Adrenal gland (tissue), 5 donors: ENCODE data around the gene THADA.

Experiments
- CTCF ChIP-seq, 6 experiments: fragments of 450-650 bp in 4 of 6; fragments of 200-600 bp in 2 of 6; sonication (generic) in 1 of 6; IDR thresholded peaks; 1 replicate in 5 of 6; 2 replicates in 1 of 6; pipeline versions ENCODE4 v1.5.1 to v1.8.0; 2016 to 2021; ENCODE audit warnings: antibody characterized with exemption in 6 of 6, mild to moderate bottlenecking in 2 of 6, moderate library complexity in 1 of 6
- POLR2A ChIP-seq, 2 donors: fragments of 450-650 bp; IDR thresholded peaks; one replicate each; pipeline ENCODE4 v1.6.1; 2017; ENCODE audit warnings: antibody characterized with exemption in 2 of 2, mild to moderate bottlenecking in 2 of 2, moderate library complexity in 1 of 2
- donor health status: DM: no; HTN: no; CAD: no.

DNA sequence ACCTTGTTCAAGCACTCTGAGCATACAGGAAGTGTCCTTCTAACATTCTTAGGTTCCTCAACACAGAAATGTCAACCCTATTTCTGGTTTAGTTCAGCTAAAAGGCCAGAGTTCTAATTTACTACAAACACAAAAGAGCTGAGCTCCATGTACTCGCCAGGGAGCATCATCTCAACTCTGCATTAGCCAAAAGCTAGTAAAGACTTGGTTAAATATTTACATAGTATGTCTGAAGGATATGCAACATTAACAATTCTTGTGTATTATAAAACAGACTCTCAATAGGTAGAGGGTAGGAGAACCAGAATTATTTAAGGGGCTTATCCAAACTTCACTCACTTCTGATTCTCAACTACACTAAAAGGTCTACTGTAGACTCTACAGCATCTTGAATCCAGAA lies 154.6 kb downstream of the THADA start:
- TF ChIP-seq CTCF (IDR thresholded peaks at IDR 0.05), result no peak
- TF ChIP-seq POLR2A (IDR thresholded peaks at IDR 0.05), result no peak
